UCSD-AML1 (cell line): ENCODE results near the gene TRAPPC6A.

Experiments
- DNase-seq: peaks from one replicate; lab custom pipeline; 2025; ENCODE audit not compliant: unreplicated experiment; lab: John Stamatoyannopoulos, UW

Gene TRAPPC6A, protein sequence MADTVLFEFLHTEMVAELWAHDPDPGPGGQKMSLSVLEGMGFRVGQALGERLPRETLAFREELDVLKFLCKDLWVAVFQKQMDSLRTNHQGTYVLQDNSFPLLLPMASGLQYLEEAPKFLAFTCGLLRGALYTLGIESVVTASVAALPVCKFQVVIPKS

DNA sequence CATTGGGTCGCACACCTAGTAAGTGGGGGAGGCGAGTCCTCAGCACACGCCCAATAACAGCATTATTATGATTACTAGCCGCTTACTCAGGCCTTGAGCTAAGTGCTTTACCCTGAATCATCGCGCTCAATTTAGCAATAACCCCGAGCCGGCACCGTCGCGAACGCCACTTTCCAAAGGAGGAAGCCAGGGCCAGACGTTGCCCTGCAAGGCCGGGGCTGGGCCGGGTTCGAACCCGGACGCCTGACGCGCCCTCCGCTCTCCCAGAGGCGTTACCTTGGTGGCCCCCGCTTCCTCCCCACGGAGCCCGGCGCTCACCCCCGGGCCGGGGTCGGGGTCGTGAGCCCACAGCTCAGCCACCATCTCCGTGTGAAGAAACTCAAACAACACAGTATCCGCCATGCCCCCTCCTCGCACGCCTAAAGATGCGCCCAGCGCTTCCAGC lies at the start of gene TRAPPC6A:
Gene TRAPPC6A (minus strand): TSS at position 421 of the 445 bp plus-strand sequence. CDS start 19 bp downstream, at position 402.
- DNase-seq: no peak

DNA sequence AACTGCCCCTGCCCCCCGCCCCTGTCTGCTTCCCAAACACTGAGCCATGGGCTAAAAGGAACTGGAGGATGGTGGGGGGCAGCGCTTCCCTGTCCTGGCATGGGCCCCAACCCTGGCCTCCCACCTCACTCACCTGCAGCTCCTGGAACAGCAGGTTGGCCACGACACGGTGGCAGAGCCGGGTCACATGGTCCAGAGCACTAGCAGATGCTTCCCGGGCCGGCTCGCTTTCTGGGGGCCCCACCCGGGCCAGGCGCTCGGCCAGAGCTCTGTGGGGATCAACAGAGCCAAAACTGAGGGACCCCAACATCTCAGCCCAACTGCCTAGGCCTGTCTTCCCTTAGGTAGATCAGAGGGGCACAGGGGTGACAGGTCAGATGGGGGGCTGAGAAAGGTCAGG lies 46.6 kb upstream of the TRAPPC6A start:
- DNase-seq: no peak

DNA sequence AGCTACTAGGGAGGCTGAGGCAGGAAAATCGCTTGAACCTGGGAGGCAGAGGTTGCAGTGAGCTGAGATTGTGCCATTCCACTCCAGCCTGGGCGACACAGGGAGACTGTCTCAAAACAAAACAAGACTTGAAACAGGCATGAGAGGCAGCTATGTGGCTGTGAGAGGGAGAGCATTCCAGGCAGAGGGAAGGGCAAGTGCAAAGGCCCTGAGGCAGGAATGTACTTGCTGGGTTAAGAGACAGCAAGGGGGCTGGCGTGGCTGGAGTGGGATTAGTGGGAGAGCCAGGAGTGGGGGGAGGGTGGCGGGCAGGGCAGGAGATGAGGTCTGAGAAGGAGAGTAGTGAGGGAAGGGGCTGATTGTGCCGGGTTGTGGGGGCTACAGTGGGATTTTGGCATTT lies 45.8 kb upstream of the TRAPPC6A start:
- DNase-seq: no peak

DNA sequence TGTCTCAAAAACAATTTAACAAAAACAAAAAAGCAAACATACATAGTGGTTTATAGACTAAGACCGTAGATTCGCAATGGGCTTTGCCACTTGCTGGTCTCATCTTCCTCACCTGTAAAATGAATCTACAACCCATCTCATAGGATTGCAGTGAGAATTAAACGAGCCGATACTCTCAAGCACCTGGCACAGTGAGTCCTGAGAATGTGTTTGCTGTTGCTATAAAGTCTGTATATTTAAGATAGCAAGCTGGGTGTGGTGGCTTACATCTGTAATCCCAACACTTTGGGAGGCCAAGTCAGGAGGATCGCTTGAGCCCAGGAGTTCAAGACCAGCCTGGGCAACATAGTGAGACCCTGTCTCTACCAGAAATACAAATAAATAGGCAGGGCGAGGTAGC lies 44.7 kb upstream of the TRAPPC6A start:
- no peak for DNase-seq

DNA sequence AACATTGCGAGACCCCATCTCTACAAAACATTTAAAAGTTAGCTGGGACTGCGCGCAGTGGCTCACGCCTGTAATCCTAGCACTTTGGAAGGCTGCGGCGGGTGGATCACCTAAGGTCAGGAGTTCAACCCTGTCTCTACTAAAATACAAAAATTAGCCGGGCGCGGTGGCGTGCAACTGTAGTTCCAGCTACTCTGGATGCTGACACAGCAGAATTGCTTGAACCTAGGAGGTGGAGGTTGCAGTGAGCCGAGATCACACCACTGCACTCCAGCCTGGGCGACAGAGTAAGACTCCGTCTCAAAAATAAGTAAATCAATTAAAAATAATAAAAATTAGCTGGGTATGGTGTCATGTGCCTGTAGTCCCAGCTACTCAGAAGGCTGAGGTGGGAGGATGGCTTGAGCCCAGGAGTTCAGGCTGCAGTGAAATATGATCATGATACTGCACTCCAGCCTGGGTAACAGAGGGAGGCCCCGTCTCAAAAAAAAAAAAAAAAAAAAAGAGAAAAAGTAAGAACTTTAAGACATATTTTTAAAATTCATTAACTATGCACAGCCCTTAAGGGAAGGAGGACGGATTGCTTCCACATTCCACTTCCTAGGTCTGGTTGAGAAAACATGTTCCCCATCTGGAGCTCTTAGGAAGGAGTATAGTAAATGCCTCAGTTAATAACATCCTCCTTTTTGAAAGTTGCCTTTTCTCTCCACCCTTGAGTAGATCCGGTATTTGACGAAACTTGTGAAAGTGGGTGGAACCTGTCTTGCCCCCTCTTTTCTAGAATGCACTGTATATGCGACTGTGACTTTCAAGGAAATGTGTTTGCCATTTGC lies 41.1 kb upstream of the TRAPPC6A start:
- DNase-seq: no peak

DNA sequence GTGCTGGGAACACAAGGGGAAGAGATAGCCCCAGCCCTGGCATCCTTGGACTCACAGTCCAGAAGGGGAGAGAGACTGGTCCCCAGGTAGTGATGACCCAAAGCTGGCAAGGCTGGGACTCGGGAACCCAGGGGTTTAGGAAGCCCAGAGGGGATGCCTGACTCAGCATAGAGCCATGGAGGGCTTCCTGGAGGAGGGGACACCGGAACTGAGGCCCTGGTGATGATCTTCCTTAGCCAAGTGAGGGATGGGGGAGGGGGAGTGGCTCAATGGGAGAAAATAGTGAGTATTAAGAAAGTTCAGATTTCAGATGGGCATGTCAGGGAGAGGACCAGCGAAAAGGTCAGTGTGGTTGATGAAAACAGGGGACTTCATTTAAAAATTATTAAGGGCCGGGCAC lies 40.4 kb upstream of the TRAPPC6A start:
- no peak for DNase-seq

- DNase-seq: no peak
Observed at GRCh38 chr19:45217957-45218334, 39.9 kb upstream of the TRAPPC6A start.

DNA sequence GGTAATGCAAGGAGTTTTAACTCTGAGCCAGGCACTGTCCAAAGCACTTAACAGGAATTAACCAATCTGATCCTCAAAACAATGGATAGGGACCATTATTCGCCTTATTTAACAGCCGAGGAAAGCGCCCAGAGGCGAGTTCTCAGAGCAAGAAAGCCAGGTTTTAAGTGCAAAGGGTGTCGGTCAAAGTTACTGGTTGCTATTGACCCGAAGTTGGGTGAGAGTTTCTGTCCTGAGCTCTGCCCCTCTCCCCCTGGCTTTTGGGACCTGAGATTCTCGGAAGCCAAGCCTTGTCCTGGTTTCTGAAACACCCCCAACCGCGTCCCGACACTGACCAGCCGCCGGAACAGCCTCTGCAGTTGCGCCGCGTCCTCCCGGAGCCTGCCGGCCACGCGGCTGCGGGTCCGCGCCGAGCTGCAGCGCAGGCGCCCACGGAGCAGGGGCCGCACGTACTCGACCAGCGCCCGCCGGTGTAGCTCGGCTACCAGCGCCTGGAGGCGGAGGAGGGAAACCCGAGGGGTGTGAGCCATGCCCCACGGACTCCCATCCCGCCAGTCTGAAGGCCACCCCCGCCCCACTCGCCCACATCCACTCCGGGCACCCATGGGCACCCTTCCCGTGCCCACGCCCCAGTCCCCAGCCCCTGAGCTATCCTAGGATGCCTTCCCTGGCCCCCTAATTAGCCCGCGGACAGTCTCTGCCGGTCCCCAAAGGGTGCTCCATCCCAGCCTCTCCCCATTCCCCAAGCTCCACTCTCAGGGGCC lies 39.3 kb upstream of the TRAPPC6A start:
- DNase-seq: no peak

DNA sequence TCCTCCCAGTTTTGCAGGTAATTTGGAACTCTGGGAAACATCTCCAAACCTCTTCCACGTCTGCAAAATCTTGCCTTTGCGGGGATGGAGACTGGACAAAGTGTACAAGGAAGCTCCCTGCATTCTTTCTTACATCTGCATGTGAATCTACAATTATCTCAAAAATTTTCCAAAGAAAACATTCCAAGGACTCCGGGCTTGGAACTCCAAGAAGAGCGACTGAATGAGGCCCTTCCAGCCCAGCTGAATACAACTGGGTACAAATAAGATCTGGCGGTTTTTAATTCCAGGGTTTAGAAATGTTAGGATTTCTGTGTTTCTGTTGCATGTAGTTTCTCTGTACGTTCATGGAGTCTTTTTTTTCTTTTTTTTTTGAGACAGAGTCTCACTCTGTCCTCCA lies 38.6 kb upstream of the TRAPPC6A start:
- DNase-seq: no peak

DNA sequence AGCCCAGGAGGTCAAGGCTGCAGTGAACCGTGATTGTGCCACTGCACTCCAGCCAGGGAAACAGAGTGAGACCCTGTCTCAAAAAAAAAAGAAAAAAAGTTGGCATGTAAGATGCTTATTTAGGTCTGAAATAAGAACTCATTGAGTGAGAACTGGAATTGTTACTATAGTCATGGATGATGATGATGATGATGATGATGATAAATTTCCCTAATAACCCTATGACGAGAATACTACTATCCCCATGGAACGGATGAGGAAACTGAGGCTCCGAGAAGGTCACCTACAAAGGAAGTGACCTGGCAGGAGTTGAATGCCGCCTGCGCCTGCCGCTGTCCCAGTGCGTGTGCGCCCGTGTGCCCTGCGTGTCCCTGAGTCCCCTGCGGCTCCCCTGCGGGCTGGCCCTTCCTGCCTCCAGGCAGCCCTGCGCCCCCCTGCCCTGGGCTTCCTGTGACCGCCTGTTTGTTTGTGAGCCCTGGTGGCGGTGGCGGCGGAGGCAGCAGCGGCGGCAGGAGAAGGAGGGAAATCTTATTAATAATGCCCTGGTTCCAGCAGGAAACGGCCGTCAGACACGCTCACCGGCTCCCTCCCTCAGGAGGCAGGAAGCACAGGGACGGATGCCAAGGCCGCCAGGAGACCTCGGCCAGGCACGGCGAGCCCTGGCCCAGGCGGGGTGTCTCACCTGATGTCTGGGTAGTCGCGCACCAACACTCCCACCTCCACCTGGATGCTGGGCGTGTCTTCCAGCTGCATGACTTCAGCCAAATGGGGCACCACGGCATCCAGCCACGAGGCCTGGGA lies 37.6 kb upstream of the TRAPPC6A start:
- peak; percentile 73 for DNase-seq

DNA sequence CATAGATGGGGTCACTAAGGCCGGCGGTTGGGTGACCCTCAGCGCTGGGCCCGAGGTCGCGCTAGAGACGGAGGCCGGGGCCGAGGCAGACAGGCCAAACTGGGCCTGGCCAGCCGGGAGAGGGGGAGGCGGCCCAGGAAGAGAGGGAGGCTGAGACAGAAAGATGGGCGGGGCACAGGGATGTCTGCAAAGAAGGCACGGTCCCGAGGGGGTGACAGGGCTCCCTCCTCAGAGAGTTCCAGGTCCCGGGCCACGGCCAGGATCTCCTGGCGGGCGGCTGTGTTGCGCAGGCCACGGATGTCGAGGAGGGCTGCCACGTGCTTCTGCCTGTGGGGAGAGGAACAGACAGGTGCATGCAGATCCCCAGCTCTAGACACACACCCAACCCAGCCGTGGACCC lies 35.0 kb upstream of the TRAPPC6A start:
- DNase-seq: no peak

GRCh38 chr19:45211751-45212381 lies 33.8 kb upstream of the TRAPPC6A start:
- peak; percentile 89 for DNase-seq

DNA sequence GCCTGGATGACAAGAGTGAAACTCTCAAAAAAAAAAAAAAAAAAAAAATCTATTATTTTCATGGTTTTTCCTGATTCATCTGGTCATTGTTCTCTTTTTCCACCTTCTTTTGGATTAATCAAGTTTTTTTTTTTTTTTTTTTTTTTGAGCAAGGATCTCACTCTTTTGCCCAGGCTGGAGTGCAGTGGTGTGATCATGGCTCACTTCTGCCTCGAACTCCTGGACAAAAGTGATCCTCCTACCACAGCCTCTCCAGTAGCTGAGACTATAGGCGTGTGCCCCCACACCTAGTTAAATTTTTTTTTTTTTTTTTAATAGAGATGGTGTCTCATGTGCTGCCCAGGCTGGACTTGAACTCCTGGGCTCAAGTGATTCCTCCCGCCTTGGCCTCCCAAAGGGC lies 28.3 kb upstream of the TRAPPC6A start:
- DNase-seq: no peak

DNA sequence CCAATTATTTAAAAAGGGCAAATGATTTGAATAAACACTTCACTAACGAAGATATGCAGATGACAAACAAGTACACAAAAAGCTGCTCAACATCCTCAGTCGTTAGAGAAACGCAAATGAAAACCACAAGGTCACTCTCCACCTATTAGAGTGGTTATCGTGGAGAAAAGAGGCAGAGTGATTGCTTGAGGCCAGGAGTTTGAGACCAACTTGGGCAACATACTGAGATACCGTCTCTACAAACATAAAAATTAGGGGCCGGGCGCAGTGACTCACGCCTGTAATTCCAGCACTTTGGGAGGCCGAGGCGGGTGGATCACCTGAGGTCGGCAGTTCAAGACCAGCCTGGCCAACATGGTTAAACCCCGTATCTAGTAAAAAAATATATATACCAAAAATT lies 27.8 kb upstream of the TRAPPC6A start:
- no peak for DNase-seq

GRCh38 chr19:45202637-45203036 lies 24.6 kb upstream of the TRAPPC6A start:
- no peak for DNase-seq

- peak; percentile 73 for DNase-seq
Observed at GRCh38 chr19:45200568-45200967, 22.5 kb upstream of the TRAPPC6A start.

DNA sequence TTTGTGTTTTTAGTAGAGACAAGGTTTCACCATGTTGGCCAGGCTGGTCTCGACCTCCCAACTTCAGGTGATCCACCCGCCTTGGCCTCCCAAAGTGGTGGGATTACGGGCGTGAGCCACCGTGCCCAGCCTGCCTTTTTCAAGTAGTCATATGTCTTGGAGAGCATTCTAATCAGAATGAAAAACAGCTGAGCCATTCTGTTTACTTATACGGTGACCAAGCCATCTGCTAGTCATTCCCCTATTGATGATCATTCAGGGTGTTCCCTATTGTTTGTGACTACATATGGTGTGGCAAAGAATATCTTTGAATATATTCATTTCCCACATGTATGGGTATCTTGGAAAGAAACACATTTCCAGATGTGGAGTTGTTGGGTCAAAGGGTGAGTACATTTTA lies 17.7 kb upstream of the TRAPPC6A start:
- DNase-seq: no peak

DNA sequence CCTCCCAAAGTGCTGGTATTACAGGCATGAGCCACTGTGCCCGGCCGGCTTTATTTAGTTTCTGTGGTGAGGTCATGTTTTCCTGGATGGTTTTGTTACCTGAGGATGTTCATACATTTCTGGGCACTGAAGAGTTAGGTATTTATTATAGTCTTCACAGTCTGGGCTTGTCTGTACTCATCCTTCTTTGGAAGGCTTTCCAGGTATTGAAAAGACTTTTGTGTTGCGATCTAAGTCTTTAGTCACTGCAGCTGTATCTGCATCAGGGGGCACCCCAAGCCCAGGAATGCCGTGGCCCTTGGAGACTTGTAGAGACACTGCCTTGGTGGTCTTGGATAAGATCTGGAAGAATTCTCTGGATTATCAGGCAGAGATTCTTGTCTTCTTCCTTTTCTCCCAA lies 13.3 kb upstream of the TRAPPC6A start:
- DNase-seq: no peak

GRCh38 chr19:45189971-45190370 lies 11.9 kb upstream of the TRAPPC6A start:
- no peak for DNase-seq

DNA sequence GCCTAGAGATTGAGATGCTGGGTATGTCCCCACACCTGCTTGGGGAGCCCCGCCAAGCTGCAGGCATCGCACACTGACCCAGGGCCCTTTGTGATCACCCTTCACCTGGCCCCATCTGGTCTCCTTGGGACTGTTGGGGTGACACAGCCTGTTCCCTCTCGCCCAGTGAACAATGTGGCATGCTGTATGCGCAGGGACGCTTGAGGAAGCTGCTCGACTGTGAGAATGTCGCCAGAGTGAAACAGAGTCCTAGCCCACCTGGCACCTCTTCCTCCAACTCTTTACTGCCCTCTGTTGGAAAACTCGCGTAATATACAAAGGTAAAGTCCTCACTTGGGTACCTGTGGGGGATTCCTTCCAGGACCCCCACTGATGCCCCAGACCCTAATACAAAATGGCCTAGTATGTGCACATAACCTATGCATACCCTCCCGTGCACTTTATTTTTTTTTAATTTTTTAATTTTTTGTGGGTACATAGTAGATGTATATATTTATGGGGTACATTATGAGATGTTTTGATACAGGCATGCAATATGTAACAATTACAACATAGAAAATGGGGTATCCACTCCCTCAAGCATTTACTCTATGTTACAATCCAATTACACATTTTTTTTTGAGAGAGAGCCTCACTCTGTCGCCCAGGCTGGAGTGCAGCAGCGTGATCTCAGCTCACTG lies 9.5 kb upstream of the TRAPPC6A start:
- peak; percentile 33 for DNase-seq
